Stimulated activated naive CD8-positive, alpha-beta T cell treated with anti-CD3 and anti-CD28 coated beads, Interleukin-15, amount 100 ng/mL, for 72 hours (primary cell): ENCODE data around the gene ACD.

Experiments used
- ATAC-seq: fragments of 150-1000 bp; cut with Tn5 transposase; 2 replicates; pipeline ENCODE4 v1.10.0; 2021; ENCODE audit warnings: mild to moderate bottlenecking, moderate library complexity
- DNase-seq, 2 donors: peaks; one replicate each; pipeline ENCODE4 v3.0.0; 2021 to 2022
- H3K27ac Mint-ChIP-seq, 2 donors: one replicate each; pipeline ENCODE4 v1.8.0; 2022; ENCODE audit warnings: mild to moderate bottlenecking in 2 of 2, mixed read lengths in 2 of 2, moderate library complexity in 2 of 2
- H3K27me3 Mint-ChIP-seq: one replicate; pipeline ENCODE4 v1.8.0; 2022; ENCODE audit warnings: mixed read lengths
- H3K4me1 Mint-ChIP-seq: one replicate; pipeline ENCODE4 v1.8.0; 2022; ENCODE audit warnings: mild to moderate bottlenecking, mixed read lengths
- H3K4me3 Mint-ChIP-seq, 2 donors: one replicate each; pipeline ENCODE4 v1.8.0; 2022; ENCODE audit warnings: mild to moderate bottlenecking in 2 of 2, mixed read lengths in 2 of 2, moderate library complexity in 1 of 2
- H3K9me3 Mint-ChIP-seq, 2 donors: one replicate each; pipeline ENCODE4 v1.8.0; 2022; ENCODE audit warnings: mixed read lengths in 2 of 2

ACD gene

GRCh38 chr16:67679935-67680897 lies 20.2 kb upstream of the ACD start:
- Mint-ChIP-seq H3K27ac (peak overlapping the region in 1 of 2 donors; percentile 21), H3K4me1 (no peaks in the 10 kb centered on the region), H3K27me3 (no peaks in the 10 kb centered on the region)

GRCh38 chr16:67678354-67679023 lies 18.4 kb upstream of the ACD start:
- no peak overlapping the region for H3K4me3 Mint-ChIP-seq
- peaks cover 12% of the 10 kb centered on the region for H3K4me1 Mint-ChIP-seq
- H3K9me3 Mint-ChIP-seq, result no peaks in the 10 kb centered on the region
- no peaks in the 10 kb centered on the region for H3K27me3 Mint-ChIP-seq
- no peak for DNase-seq
- ATAC-seq, result no peak
- H3K27ac Mint-ChIP-seq, result no peak overlapping the region

More at GRCh38 chr16:67679935-67680897, 20.2 kb upstream of the ACD start:
- H3K9me3 Mint-ChIP-seq, result no peaks in the 10 kb centered on the region
- ATAC-seq (no peak), DNase-seq (no peak)
- H3K4me3 Mint-ChIP-seq, result no peak overlapping the region

GRCh38 chr16:67677712-67678111 lies 17.7 kb upstream of the ACD start:
- Mint-ChIP-seq H3K4me3 (no peak overlapping the region), H3K9me3 (no peaks in the 10 kb centered on the region), H3K4me1 (peaks cover 12% of the 10 kb centered on the region), H3K27ac (no peak overlapping the region), H3K27me3 (no peaks in the 10 kb centered on the region)
- ATAC-seq (no peak), DNase-seq (no peak)

- peaks cover 12% of the 10 kb centered on the region for H3K4me1 Mint-ChIP-seq
- no peak for DNase-seq
- H3K4me3 Mint-ChIP-seq, result no peak overlapping the region
- no peak for ATAC-seq
- no peak overlapping the region for H3K27ac Mint-ChIP-seq
- H3K27me3 Mint-ChIP-seq, result no peaks in the 10 kb centered on the region
- H3K9me3 Mint-ChIP-seq, result no peaks in the 10 kb centered on the region
Measured at GRCh38 chr16:67676939-67677338, 16.9 kb upstream of the ACD start.

GRCh38 chr16:67676516-67676915 lies 16.5 kb upstream of the ACD start:
- no peak for ATAC-seq
- H3K4me3 Mint-ChIP-seq, result no peak overlapping the region
- DNase-seq, result no peak
- H3K9me3 Mint-ChIP-seq, result no peaks in the 10 kb centered on the region
- H3K27ac Mint-ChIP-seq, result no peak overlapping the region
- peaks cover 12% of the 10 kb centered on the region for H3K4me1 Mint-ChIP-seq
- no peaks in the 10 kb centered on the region for H3K27me3 Mint-ChIP-seq

- peak overlapping the region in 1 of 2 donors; percentile 6 for H3K27ac Mint-ChIP-seq
Measured at GRCh38 chr16:67675999-67676398, 15.9 kb upstream of the ACD start.

GRCh38 chr16:67675579-67675935 lies 15.5 kb upstream of the ACD start:
- H3K4me1 Mint-ChIP-seq, result peaks cover 12% of the 10 kb centered on the region
- ATAC-seq, result no peak
- no peak overlapping the region for H3K4me3 Mint-ChIP-seq
- no peaks in the 10 kb centered on the region for H3K27me3 Mint-ChIP-seq
- no peaks in the 10 kb centered on the region for H3K9me3 Mint-ChIP-seq
- no peak overlapping the region for H3K27ac Mint-ChIP-seq
- no peak for DNase-seq

More at GRCh38 chr16:67675999-67676398, 15.9 kb upstream of the ACD start:
- no peak for DNase-seq
- Mint-ChIP-seq H3K4me1 (peaks cover 12% of the 10 kb centered on the region), H3K4me3 (no peak overlapping the region), H3K27me3 (no peaks in the 10 kb centered on the region), H3K9me3 (no peaks in the 10 kb centered on the region)
- ATAC-seq, result no peak

GRCh38 chr16:67674851-67675578 lies 15.0 kb upstream of the ACD start:
- Mint-ChIP-seq H3K4me1 (peaks cover 12% of the 10 kb centered on the region), H3K27ac (peak overlapping the region in 1 of 2 donors; percentile 71), H3K9me3 (no peaks in the 10 kb centered on the region), H3K4me3 (no peak overlapping the region), H3K27me3 (no peaks in the 10 kb centered on the region)
- ATAC-seq (peak; percentile 32), DNase-seq (no peak)

GRCh38 chr16:67673712-67674580 lies 13.9 kb upstream of the ACD start:
- H3K4me1 Mint-ChIP-seq, result peaks cover 12% of the 10 kb centered on the region
- H3K27ac Mint-ChIP-seq, result no peak overlapping the region
- no peaks in the 10 kb centered on the region for H3K9me3 Mint-ChIP-seq
- ATAC-seq (no peak), DNase-seq (no peak)
- no peak overlapping the region for H3K4me3 Mint-ChIP-seq
- H3K27me3 Mint-ChIP-seq, result no peaks in the 10 kb centered on the region

GRCh38 chr16:67672739-67673662 lies 12.9 kb upstream of the ACD start:
- Mint-ChIP-seq H3K9me3 (no peaks in the 10 kb centered on the region), H3K4me3 (no peak overlapping the region), H3K4me1 (peaks cover 15% of the 10 kb centered on the region), H3K27ac (no peak overlapping the region), H3K27me3 (no peaks in the 10 kb centered on the region)
- DNase-seq (peak; percentile 52 to 60), ATAC-seq (peak; percentile 26)

GRCh38 chr16:67672306-67672705 lies 12.2 kb upstream of the ACD start:
- DNase-seq (no peak), ATAC-seq (no peak)
- Mint-ChIP-seq H3K9me3 (no peaks in the 10 kb centered on the region), H3K4me3 (no peak overlapping the region), H3K27ac (no peak overlapping the region), H3K27me3 (no peaks in the 10 kb centered on the region), H3K4me1 (peaks cover 22% of the 10 kb centered on the region)

GRCh38 chr16:67669499-67670101 lies 9.5 kb upstream of the ACD start:
- H3K27me3 Mint-ChIP-seq, result no peaks in the 10 kb centered on the region
- H3K4me3 Mint-ChIP-seq, result no peak overlapping the region
- peak overlapping the region in 1 of 2 donors; percentile 3 for H3K27ac Mint-ChIP-seq
- H3K4me1 Mint-ChIP-seq, result peaks cover 43% of the 10 kb centered on the region
- no peak for DNase-seq
- no peaks in the 10 kb centered on the region for H3K9me3 Mint-ChIP-seq
- ATAC-seq, result no peak

- peak overlapping the region in 1 of 2 donors; percentile 14 for H3K27ac Mint-ChIP-seq
- H3K4me3 Mint-ChIP-seq, result no peak overlapping the region
- peak; percentile 21 for ATAC-seq
Measured at GRCh38 chr16:67668495-67669157, 8.6 kb upstream of the ACD start.

More at GRCh38 chr16:67668495-67669157, 8.6 kb upstream of the ACD start:
- DNase-seq, result peak; percentile 33 to 40
- Mint-ChIP-seq H3K9me3 (no peaks in the 10 kb centered on the region), H3K4me1 (peaks cover 43% of the 10 kb centered on the region), H3K27me3 (no peaks in the 10 kb centered on the region)
